ENCODE measurements around the gene TPP1.

DNA sequence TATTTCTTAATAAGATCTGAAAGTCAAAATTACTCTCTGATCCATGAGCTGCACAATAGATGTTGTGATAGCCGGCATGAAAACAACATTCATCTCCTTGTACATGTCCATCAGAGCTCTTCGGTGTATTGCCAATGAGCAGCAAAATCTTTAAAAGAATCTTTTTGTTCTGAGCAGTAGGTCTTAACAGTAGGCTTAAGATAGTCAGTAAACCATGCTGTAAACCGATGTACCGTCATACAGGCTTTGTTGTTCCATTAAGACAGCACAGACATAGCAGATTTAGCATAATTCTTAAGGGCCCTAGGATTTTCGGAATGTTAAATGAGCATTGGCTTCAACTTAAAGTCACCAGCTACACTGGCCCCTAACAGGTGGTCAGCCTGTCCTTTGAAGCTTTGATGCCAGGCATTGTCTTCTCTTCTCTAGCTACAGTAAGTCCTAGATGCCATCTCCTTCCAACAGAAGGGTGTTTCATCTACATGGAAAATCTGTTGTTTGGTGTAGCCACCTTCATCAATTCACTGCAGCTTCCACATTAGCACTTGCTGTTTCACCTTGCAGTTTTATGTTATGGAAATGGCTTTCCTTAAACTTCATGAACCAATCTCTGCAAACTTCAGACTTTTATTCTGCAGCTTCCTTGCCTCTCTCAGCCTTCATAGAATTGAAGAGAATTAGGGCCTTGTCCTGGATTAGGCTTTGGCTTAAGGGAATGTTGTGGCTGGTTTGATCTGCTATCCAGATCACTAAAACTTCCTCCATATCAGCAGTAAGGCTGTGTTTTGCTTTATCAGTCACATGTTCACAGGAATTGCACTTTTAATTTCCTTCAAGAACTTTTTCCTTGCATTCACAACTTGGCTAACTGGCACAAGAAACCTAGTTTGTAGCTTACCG is 44.2 kb downstream of the TPP1 start:
- TF ChIP-seq POLR2A (IDR thresholded peaks at IDR 0.05) = no peak
- TF ChIP-seq, protein P1, sequence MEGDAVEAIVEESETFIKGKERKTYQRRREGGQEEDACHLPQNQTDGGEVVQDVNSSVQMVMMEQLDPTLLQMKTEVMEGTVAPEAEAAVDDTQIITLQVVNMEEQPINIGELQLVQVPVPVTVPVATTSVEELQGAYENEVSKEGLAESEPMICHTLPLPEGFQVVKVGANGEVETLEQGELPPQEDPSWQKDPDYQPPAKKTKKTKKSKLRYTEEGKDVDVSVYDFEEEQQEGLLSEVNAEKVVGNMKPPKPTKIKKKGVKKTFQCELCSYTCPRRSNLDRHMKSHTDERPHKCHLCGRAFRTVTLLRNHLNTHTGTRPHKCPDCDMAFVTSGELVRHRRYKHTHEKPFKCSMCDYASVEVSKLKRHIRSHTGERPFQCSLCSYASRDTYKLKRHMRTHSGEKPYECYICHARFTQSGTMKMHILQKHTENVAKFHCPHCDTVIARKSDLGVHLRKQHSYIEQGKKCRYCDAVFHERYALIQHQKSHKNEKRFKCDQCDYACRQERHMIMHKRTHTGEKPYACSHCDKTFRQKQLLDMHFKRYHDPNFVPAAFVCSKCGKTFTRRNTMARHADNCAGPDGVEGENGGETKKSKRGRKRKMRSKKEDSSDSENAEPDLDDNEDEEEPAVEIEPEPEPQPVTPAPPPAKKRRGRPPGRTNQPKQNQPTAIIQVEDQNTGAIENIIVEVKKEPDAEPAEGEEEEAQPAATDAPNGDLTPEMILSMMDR (IDR thresholded peaks at IDR 0.05) = no peak
